GM19193 (cell line): ENCODE results near the gene MPL.

Source experiments
- POLR2A ChIP-seq: IDR thresholded peaks from 4 replicates; pipeline ENCODE4 v1.6.1; 2011; ENCODE audit not compliant: insufficient read depth, insufficient read length; ENCODE audit errors: extremely low read depth

The MPL gene

DNA sequence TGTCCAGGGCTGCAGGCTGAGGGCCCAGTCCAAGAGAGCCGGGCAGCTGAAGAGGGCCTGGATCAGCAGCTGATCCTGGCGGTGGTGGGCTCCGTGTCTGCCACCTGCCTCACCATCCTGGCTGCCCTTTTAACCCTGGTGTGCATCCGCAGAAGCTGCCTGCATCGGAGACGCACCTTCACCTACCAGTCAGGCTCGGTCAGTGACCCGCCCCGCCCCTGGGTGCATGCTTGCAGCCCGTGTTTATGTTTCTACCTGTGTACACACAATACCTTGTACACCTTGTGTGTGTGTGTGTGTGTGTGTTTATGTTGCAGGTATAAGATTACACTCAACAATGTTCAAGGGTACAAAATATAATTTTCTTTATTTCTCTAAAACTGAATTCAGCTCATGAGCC is 23.8 kb upstream of the MPL start:
- TF ChIP-seq POLR2A, result no peak

- no peak for TF ChIP-seq POLR2A
Observed at GRCh38 chr1:43314233-43314632, 23.4 kb upstream of the MPL start.

- TF ChIP-seq POLR2A, result no peak
Observed at GRCh38 chr1:43315481-43315880, 22.1 kb upstream of the MPL start.

- no peak for TF ChIP-seq POLR2A
Observed at GRCh38 chr1:43315963-43316737, 21.5 kb upstream of the MPL start.

- TF ChIP-seq POLR2A, result no peak
Observed at GRCh38 chr1:43316738-43317520, 20.7 kb upstream of the MPL start.

- no peak for TF ChIP-seq POLR2A
Observed at GRCh38 chr1:43317817-43318471, 19.7 kb upstream of the MPL start.

DNA sequence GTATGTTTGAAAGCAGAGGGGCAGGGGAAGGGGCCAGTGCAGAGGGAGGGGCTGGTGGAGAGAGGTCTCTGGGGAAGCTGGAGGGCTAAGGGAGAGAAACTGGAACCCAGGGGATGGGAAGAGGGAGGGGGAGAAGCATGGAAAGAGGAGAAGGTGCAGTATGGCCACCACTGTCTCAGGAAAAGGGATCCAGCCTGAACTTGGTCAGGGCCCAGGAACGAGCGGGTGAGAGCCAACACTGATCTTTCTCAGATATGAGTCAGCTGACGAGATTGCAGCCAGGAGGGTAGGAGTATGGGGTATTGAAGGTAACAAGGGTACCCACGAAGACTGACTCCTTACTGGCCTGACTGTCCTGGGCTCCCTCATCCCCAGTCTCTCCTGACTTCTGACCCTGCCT is 18.8 kb upstream of the MPL start:
- no peak for TF ChIP-seq POLR2A

- TF ChIP-seq POLR2A, result no peak
Observed at GRCh38 chr1:43319288-43319687, 18.3 kb upstream of the MPL start.

DNA sequence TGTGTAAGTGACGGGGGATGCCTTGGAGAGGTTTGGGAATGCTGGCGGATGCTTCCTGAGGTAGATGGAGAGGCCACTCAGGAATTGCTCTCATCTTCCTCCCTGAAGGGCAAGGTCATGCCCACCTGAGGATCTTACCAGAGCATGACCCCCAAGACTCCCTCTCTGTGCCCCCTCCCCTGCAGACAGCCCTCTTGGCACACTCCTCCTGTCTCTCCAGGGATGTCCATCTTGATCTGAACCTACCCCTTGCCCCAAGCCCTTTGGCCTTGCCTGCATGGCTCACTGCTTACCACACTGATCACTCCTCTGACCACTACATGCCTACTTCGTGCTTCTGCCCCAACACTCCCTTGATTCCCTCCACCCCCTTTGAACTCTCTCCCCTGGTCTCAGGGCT is 17.9 kb upstream of the MPL start:
- TF ChIP-seq POLR2A, result no peak

- TF ChIP-seq POLR2A, result no peak
Observed at GRCh38 chr1:43321331-43321891, 16.2 kb upstream of the MPL start.

- no peak for TF ChIP-seq POLR2A
Observed at GRCh38 chr1:43322506-43322905, 15.1 kb upstream of the MPL start.

DNA sequence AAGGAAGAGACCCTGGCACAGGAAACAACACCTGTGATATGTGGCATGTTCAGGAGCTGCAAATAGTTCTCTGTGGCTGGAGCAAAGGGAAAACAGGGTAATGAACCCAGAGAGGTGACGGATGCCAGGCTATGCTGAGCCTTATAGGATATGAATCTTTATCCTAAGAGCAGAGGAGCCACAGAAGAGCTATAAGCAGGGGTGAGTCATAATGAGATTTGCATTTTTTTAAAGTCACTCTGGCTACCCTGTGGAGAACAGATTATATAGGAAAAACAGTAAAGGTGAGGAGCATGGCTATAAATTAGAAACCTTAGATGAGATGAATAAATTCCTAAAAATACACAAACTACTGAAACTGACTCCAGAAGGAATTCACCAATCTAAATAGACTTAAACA is 12.8 kb upstream of the MPL start:
- no peak for TF ChIP-seq POLR2A

- TF ChIP-seq POLR2A, result no peak
Observed at GRCh38 chr1:43325381-43325780, 12.2 kb upstream of the MPL start.

- no peak for TF ChIP-seq POLR2A
Observed at GRCh38 chr1:43327549-43328292, 9.9 kb upstream of the MPL start.

GRCh38 chr1:43329995-43330751 is 7.4 kb upstream of the MPL start:
- TF ChIP-seq POLR2A, result no peak

- no peak for TF ChIP-seq POLR2A
Observed at GRCh38 chr1:43331688-43332087, 5.9 kb upstream of the MPL start.
